PC-3 (cell line): ENCODE data around the gene TNNI3. TPM values are rescaled to one million over a fixed set of nuclear protein-coding genes. Genes with fewer than 3 reads are reported as not detected.

Experiments used
- ATAC-seq: fragments of 200-7000 bp; cut with Tn5 transposase; 2 replicates; pipeline ENCODE4 v1.9.1; 2020; ENCODE audit warnings: mild to moderate bottlenecking, moderate library complexity
- BruUV-seq: library from RNA; stranded (reverse); fragments of 400-500 nt; replicated peaks from 2 replicates; lab custom pipeline; 2021; lab: Mats Ljungman, UMichigan
- CTCF ChIA-PET: fragments of 300-600 bp; sonication (Branson Sonifier 250); formaldehyde crosslinking; loops from one replicate; lab custom pipeline; 2022; ENCODE audit warnings: antibody characterized with exemption; lab: Charles Lee
- POLR2A ChIA-PET: fragments of 300-600 bp; sonication (Branson Sonifier 250); formaldehyde crosslinking; loops from one replicate; lab custom pipeline; 2022; ENCODE audit warnings: antibody characterized with exemption; ENCODE audit not compliant: unreplicated experiment; lab: Charles Lee
- DNase-seq: peaks from one replicate; pipeline ENCODE4 v3.0.0-alpha.2; 2015
- H2AFZ ChIP-seq: fragments of 300-600 bp; sonication (generic); 2 replicates; pipeline ENCODE4 v1.6.0; 2016; ENCODE audit warnings: antibody characterized with exemption, low read length
- H3F3A ChIP-seq: fragments of 300-600 bp; sonication (generic); one replicate; pipeline ENCODE4 v1.6.0; 2017; ENCODE audit warnings: antibody characterized with exemption, low read length, control low read depth, mild to moderate bottlenecking; ENCODE audit not compliant: unreplicated experiment
- H3K27ac ChIP-seq: fragments of 300-600 bp; sonication (generic); 2 replicates; pipeline ENCODE4 v1.5.1; 2016; ENCODE audit warnings: mild to moderate bottlenecking, low read length
- H3K27me3 ChIP-seq: fragments of 300-600 bp; sonication (generic); 2 replicates; pipeline ENCODE4 v1.6.1; 2016; ENCODE audit warnings: low read length, mixed read lengths
- H3K36me3 ChIP-seq: fragments of 300-600 bp; sonication (generic); 2 replicates; pipeline ENCODE4 v1.6.1; 2016; ENCODE audit warnings: low read depth, mixed run types, low read length, mixed read lengths
- H3K4me1 ChIP-seq: fragments of 300-600 bp; sonication (generic); 2 replicates; pipeline ENCODE4 v1.5.1; 2016; ENCODE audit warnings: low read length; ENCODE audit not compliant: insufficient read depth
- H3K4me2 ChIP-seq: fragments of 300-600 bp; sonication (generic); 2 replicates; pipeline ENCODE4 v1.6.0; 2016; ENCODE audit warnings: low read length
- H3K4me3 ChIP-seq: fragments of 300-600 bp; sonication (generic); 2 replicates; pipeline ENCODE4 v1.5.1; 2016; ENCODE audit warnings: mild to moderate bottlenecking, low read length, mixed read lengths
- H3K79me2 ChIP-seq: fragments of 300-600 bp; sonication (generic); 2 replicates; pipeline ENCODE4 v1.6.1; 2017; ENCODE audit warnings: low read length, mixed read lengths
- H3K9ac ChIP-seq: fragments of 300-600 bp; sonication (generic); 2 replicates; pipeline ENCODE4 v1.6.0; 2016; ENCODE audit warnings: mild to moderate bottlenecking, low read length
- H3K9me2 ChIP-seq: fragments of 300-600 bp; sonication (generic); replicated peaks from 2 replicates; pipeline ENCODE4 v1.6.1; 2016; ENCODE audit warnings: mixed run types, low read length, mixed read lengths
- H3K9me3 ChIP-seq: fragments of 300-600 bp; sonication (generic); 2 replicates; pipeline ENCODE4 v1.6.1; 2016; ENCODE audit warnings: low read length, mixed read lengths
- H4K20me1 ChIP-seq: fragments of 300-600 bp; sonication (generic); 2 replicates; pipeline ENCODE4 v1.6.1; 2016; ENCODE audit warnings: low read length, mixed read lengths
- CTCF ChIP-seq: fragments of 300-600 bp; sonication (generic); conservative IDR thresholded peaks from 2 replicates; pipeline ENCODE4 v1.5.1; 2017; ENCODE audit warnings: antibody characterized with exemption, low read depth, mild to moderate bottlenecking, low read length
- EZH2 ChIP-seq: fragments of 300-600 bp; sonication (generic); IDR thresholded peaks from one replicate; pipeline ENCODE4 v1.6.1; 2017; ENCODE audit warnings: antibody characterized with exemption, mild to moderate bottlenecking, low read length; ENCODE audit not compliant: unreplicated experiment
- EZH2phosphoT487 ChIP-seq: fragments of 300-600 bp; sonication (generic); IDR thresholded peaks from 2 replicates; pipeline ENCODE4 v1.6.1; 2018; ENCODE audit warnings: mild to moderate bottlenecking, antibody characterized with exemption, low read length, borderline replicate concordance
- intact Hi-C: fragments of 100-400 bp; cut with micrococcal nuclease; formaldehyde crosslinking; loops from 2 replicates; pipeline ENCODE4 v1.9.0; 2023
- total RNA-seq: library from RNA; depleted of rRNA; stranded (reverse); fragments of >200 nt; gene quantifications from 2 replicates; pipeline ENCODE4 v1.2.3, GENCODE V29; 2014

TNNI3 gene
- total RNA-seq, 1 experiment from 2014 or later = 32.4 TPM

DNA sequence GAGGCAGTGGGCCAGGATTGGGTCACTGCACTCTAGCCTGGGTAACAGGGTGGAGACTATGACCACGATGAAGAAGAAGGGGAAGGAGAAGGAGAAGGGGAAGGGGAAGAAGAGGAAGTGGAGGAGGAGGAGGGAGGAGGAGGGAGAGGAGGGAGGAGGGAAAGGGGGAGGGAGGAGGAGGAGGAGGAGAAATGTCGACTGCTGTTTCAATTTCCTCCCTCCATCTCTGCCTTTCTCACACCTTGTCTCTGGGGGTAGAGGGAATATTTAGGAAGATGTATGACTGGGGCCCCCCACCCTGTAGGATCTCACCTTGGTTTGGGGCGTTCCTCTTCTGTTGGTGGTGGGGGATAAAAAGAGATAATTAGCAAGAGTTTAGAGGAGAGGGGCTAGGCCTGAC, 12.3 kb downstream of the TNNI3 start:
- no peaks in the 10 kb centered on the region for H3K36me3 ChIP-seq
- H3K4me1 ChIP-seq = peaks cover 6% of the 10 kb centered on the region; the same call in 1 of the 2 replicates
- peak overlapping the region; percentile 52 for H3K4me3 ChIP-seq
- no peak overlapping the region for H3K9ac ChIP-seq
- H4K20me1 ChIP-seq = no peaks in the 10 kb centered on the region
- H2AFZ ChIP-seq = no peak overlapping the region
- ChIA-PET CTCF (interaction anchor here (0.6 kb wide), 1 partner anchor 30 kb away, joined by 3 read pairs; no protein-coding TSS in a partner anchor), POLR2A (no interaction called here)
- intact Hi-C loops = no loop called here
- TF ChIP-seq EZH2 (no peak), CTCF (no peak), EZH2phosphoT487 (no peak)
- H3K4me2 ChIP-seq = peak overlapping the region; percentile 77
- H3K79me2 ChIP-seq = 0 out of 2 replicates have a peak, but pooled peaks cover 3% of the 10 kb centered on the region
- no peaks in the 10 kb centered on the region for H3K27me3 ChIP-seq
- ATAC-seq (no peak), DNase-seq (no peak)
- no peak overlapping the region for H3K27ac ChIP-seq
- no peaks in the 10 kb centered on the region for H3K9me2 ChIP-seq
- BruUV-seq = no TSS peak
- no peaks in the 10 kb centered on the region for H3F3A ChIP-seq
- no peaks in the 10 kb centered on the region for H3K9me3 ChIP-seq

DNA sequence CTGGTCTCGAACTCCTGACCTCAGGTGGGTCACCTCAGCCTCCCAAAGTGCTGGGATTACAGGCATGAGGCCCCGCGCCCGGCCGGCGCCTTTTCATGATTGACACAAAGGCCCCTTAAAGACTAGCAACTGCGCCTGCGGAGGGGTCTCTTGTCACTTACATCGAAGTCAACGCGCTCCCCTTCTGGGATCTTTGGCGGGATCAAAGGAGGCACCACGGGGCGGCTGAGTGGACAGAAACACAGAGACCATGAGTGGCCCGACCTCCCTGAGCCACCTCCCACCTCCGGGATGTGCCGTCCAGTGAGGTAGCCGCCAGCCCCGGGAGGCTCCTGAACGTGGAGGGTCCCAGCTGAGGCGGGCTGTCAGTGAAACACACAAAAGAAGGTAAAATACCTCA, 15.8 kb downstream of the TNNI3 start:
- POLR2A ChIA-PET = no interaction called here
- no peak overlapping the region for H3K9ac ChIP-seq
- H3K27ac ChIP-seq = no peak overlapping the region
- no peaks in the 10 kb centered on the region for H3K36me3 ChIP-seq
- H3K79me2 ChIP-seq = 0 out of 2 replicates have a peak, but pooled peaks cover 3% of the 10 kb centered on the region
- DNase-seq (no peak), ATAC-seq (no peak)
- no peaks in the 10 kb centered on the region for H3K27me3 ChIP-seq
- H2AFZ ChIP-seq = peak overlapping the region; percentile 10
- H3F3A ChIP-seq = no peaks in the 10 kb centered on the region
- TF ChIP-seq CTCF (no peak), EZH2phosphoT487 (no peak), EZH2 (no peak)
- H4K20me1 ChIP-seq = no peaks in the 10 kb centered on the region
- BruUV-seq = no TSS peak
- intact Hi-C loops = loop anchor here (1.0 to 5.0 kb wide), 4 partner anchors 19 to 361 kb away; no protein-coding TSS in a partner anchor
- H3K4me3 ChIP-seq = no peak overlapping the region
- no peaks in the 10 kb centered on the region for H3K9me3 ChIP-seq
- H3K4me1 ChIP-seq = peaks cover 1% of the 10 kb centered on the region; the same call in 1 of the 2 replicates
- CTCF ChIA-PET = interaction anchor here (0.6 to 1.3 kb wide), 8 partner anchors 17 to 362 kb away, joined by 3 to 18 read pairs (median 8); partner anchors contain the start of gene PPP6R1
- H3K4me2 ChIP-seq = peak overlapping the region; percentile 26
- no peaks in the 10 kb centered on the region for H3K9me2 ChIP-seq

GRCh38 chr19:55137915-55138314, 19.6 kb downstream of the TNNI3 start:
- DNase-seq = no peak
- ATAC-seq = no peak
- Histone ChIP-seq H3F3A (no peaks in the 10 kb centered on the region), H3K4me2 (no peak overlapping the region), H3K4me1 (no peaks in the 10 kb centered on the region), H3K9me3 (no peaks in the 10 kb centered on the region), H3K79me2 (no peaks in the 10 kb centered on the region), H3K9ac (no peak overlapping the region), H3K27me3 (no peaks in the 10 kb centered on the region), H2AFZ (no peak overlapping the region), H3K4me3 (no peak overlapping the region), H3K9me2 (no peaks in the 10 kb centered on the region), H4K20me1 (no peaks in the 10 kb centered on the region), H3K36me3 (no peaks in the 10 kb centered on the region), H3K27ac (no peak overlapping the region)
- BruUV-seq = no TSS peak
- intact Hi-C loops = no loop called here
- no peak for TF ChIP-seq EZH2phosphoT487
- TF ChIP-seq EZH2 = no peak
- no peak for TF ChIP-seq CTCF
- CTCF ChIA-PET = no interaction called here
- POLR2A ChIA-PET = no interaction called here
